ENCODE data around the gene EYS. TPM values are rescaled to one million over a fixed set of nuclear protein-coding genes. Genes with fewer than 3 reads are reported as not detected.
A peak's percentile ranks its signal among the peaks of the same experiment; 100 is the strongest.

The EYS gene
- total and polyA plus RNA-seq, 8 donors, result 0.03 to 0.25 (median 0.13) TPM

DNA sequence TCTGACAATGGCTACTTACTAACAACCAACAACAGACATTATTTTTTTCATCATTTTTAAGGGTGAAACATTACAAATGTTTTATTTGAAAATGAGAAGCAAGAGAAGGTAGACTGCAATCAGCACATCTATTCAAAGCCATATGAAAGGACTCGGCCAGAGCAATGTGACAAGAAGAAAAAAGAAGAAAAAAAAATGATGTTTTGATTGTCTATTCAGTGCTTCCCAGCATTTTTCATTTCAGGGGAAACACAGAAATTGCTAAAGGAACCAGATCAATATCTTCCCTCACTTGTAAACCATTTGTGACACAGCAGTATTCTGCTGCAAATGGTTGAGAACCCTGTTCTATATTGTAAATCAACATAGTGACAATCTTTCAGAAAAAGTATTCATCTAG, 270.7 kb downstream of the EYS start:
- no peak overlapping the region for H3K27ac ChIP-seq
- H3K36me3 ChIP-seq, result no peaks in the 10 kb centered on the region
- WGBS, 2 donors, result 10 to 18% methylated on average over 1 of the region's 1 CpG
- no peaks in the 10 kb centered on the region for H3K4me1 ChIP-seq
- no peak overlapping the region for H3K4me3 ChIP-seq
- FAIRE-seq (no peak), DNase-seq (no peak), ATAC-seq (no peak)
- no peaks in the 10 kb centered on the region for H3K27me3 ChIP-seq
- intact Hi-C loops (cut with DNase I), result no loop called here
- TF ChIP-seq, protein P1, sequence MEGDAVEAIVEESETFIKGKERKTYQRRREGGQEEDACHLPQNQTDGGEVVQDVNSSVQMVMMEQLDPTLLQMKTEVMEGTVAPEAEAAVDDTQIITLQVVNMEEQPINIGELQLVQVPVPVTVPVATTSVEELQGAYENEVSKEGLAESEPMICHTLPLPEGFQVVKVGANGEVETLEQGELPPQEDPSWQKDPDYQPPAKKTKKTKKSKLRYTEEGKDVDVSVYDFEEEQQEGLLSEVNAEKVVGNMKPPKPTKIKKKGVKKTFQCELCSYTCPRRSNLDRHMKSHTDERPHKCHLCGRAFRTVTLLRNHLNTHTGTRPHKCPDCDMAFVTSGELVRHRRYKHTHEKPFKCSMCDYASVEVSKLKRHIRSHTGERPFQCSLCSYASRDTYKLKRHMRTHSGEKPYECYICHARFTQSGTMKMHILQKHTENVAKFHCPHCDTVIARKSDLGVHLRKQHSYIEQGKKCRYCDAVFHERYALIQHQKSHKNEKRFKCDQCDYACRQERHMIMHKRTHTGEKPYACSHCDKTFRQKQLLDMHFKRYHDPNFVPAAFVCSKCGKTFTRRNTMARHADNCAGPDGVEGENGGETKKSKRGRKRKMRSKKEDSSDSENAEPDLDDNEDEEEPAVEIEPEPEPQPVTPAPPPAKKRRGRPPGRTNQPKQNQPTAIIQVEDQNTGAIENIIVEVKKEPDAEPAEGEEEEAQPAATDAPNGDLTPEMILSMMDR (IDR thresholded peaks at IDR 0.05), result no peak
- no peaks in the 10 kb centered on the region for H3K9me3 ChIP-seq

DNA sequence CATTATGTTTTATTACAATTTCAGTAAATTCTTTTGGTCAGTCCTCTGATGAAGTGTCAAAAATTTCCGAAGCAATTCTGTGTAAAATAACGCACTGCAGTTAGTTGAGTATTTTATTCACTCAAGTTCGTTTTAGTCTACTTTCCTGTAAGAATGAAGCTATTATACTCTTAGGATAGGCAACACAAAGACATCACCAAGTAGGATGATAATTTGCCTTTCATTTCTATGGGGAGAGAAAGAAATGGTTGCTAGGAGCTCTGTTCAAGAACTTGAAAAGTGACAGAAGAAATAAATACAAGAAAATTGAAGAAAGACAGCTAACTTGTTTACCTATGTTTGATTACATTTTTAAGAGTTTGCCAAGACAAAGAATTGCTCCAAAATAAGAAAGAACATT, 290.4 kb downstream of the EYS start:
- intact Hi-C loops (cut with DNase I), result no loop called here
- no peaks in the 10 kb centered on the region for H3K27me3 ChIP-seq
- TF ChIP-seq, protein P1 (IDR thresholded peaks at IDR 0.05), result no peak
- WGBS, 2 donors, result 53 to 65% methylated on average over 3 of the region's 3 CpGs
- DNase-seq (no peak), ATAC-seq (no peak), FAIRE-seq (no peak)
- no peaks in the 10 kb centered on the region for H3K9me3 ChIP-seq
- no peaks in the 10 kb centered on the region for H3K4me1 ChIP-seq
- no peak overlapping the region for H3K4me3 ChIP-seq
- no peaks in the 10 kb centered on the region for H3K36me3 ChIP-seq
- H3K27ac ChIP-seq, result no peak overlapping the region

- 35 to 36% methylated on average over 3 of the region's 3 CpGs for WGBS, 2 donors
- intact Hi-C loops (cut with DNase I), result no loop called here
- Histone ChIP-seq H3K27me3 (no peaks in the 10 kb centered on the region), H3K27ac (no peak overlapping the region), H3K9me3 (no peaks in the 10 kb centered on the region), H3K4me1 (no peaks in the 10 kb centered on the region), H3K36me3 (no peaks in the 10 kb centered on the region), H3K4me3 (no peak overlapping the region)
- no peak for FAIRE-seq
- ATAC-seq, result no peak
- TF ChIP-seq, protein P1 (IDR thresholded peaks at IDR 0.05), result no peak
- no peak for DNase-seq
Observed at GRCh38 chr6:65410309-65410708, 296.7 kb downstream of the EYS start.

DNA sequence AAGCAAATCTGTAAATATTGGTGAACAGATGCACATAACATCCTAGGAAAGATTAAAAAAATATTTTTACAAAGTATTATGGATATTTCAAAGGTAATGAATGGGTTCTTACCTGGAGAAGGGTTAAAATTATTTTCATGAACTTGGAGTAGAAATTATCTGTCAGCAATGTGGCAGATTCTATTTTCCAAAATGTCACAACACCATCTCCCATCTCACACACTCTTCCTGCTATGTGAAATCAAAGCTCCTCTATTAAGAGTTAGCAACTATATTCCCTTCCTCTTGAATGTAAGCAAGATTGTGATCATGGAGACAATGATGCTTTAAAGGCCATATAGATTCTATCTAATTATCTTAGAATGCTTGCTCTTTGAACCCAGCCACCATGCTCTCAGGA, 304.5 kb downstream of the EYS start:
- no peaks in the 10 kb centered on the region for H3K9me3 ChIP-seq
- ATAC-seq (no peak), FAIRE-seq (no peak), DNase-seq (no peak)
- no peak overlapping the region for H3K27ac ChIP-seq
- intact Hi-C loops (cut with DNase I), result no loop called here
- H3K4me1 ChIP-seq, result no peaks in the 10 kb centered on the region
- H3K36me3 ChIP-seq, result no peaks in the 10 kb centered on the region
- H3K4me3 ChIP-seq, result no peak overlapping the region
- TF ChIP-seq, protein P1 (IDR thresholded peaks at IDR 0.05), result no peak
- H3K27me3 ChIP-seq, result peaks cover 0 to 5% (median 0%) of the 10 kb centered on the region in 4 donors

DNA sequence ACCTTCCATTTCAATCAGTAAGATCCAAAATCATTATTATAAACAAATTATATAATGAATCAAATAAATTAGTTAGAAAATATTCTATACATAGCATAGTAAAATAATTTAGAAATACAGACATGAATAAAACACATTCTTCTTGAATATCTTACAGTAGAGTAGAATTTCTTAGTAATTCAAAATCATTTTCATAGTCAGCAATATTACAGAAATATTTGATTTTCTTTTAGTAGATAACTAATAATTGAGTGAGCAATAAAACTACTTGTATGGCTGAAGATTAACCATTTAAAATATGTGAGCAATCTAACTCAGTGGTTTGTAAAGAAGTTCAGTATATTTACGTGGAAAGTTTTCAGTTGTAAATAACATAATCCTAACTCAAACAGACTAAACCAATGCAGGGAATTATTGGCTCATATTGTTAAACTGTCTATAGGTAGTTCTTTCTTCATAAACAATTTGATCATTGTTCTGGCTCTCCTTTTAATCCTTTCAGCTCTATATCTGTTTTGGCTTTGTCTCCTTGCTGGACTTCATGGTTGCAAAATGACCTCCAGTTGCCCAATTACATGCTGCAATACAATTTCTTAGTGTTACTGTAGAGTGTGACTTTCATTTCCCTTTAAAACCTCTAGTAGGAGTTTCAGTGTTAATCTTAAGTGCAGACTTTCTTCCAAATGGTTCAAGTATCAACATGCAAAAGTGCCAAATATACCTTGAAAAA, 307.5 kb downstream of the EYS start:
- Histone ChIP-seq H3K4me1 (no peaks in the 10 kb centered on the region), H3K36me3 (no peaks in the 10 kb centered on the region), H3K4me3 (no peak overlapping the region), H3K27me3 (peaks cover 0 to 5% (median 0%) of the 10 kb centered on the region in 4 donors), H3K27ac (no peak overlapping the region), H3K9me3 (no peaks in the 10 kb centered on the region)
- TF ChIP-seq, protein P1 (IDR thresholded peaks at IDR 0.05), result no peak
- 57 to 69% methylated on average over 1 of the region's 1 CpG for WGBS, 2 donors
- intact Hi-C loops (cut with DNase I), result no loop called here
- no peak for DNase-seq
- no peak for ATAC-seq
- FAIRE-seq, result peak; percentile 69
